HG02943 (cell line): ENCODE measurements around the gene HOTAIR.

ENCODE experiments used
- ATAC-seq: cut with Tn5 transposase; IDR thresholded peaks from one replicate; pipeline ENCODE4 v1.9.1; 2021; ENCODE audit warnings: mild to moderate bottlenecking, low read depth, moderate library complexity; ENCODE audit not compliant: unreplicated experiment

HOTAIR gene

GRCh38 chr12:53950437-53950773, 24.3 kb downstream of the HOTAIR start:
- no peak for ATAC-seq

- ATAC-seq, result no peak
These were observed 24.9 kb downstream of the HOTAIR start for GRCh38 chr12:53949631-53950436.

GRCh38 chr12:53948650-53949593, 25.8 kb downstream of the HOTAIR start:
- no peak for ATAC-seq

- ATAC-seq, result no peak
These were observed 27.0 kb downstream of the HOTAIR start for GRCh38 chr12:53947743-53948142.

GRCh38 chr12:53944907-53945847, 29.6 kb downstream of the HOTAIR start:
- no peak for ATAC-seq

- ATAC-seq, result no peak
These were observed 30.5 kb downstream of the HOTAIR start for GRCh38 chr12:53944209-53944608.

GRCh38 chr12:53942467-53942997, 32.2 kb downstream of the HOTAIR start:
- ATAC-seq, result no peak

GRCh38 chr12:53941750-53942149, 33.0 kb downstream of the HOTAIR start:
- ATAC-seq, result no peak

GRCh38 chr12:53941187-53941586, 33.6 kb downstream of the HOTAIR start:
- no peak for ATAC-seq

GRCh38 chr12:53940443-53941014, 34.2 kb downstream of the HOTAIR start:
- no peak for ATAC-seq

GRCh38 chr12:53939141-53940108, 35.3 kb downstream of the HOTAIR start:
- no peak for ATAC-seq

- no peak for ATAC-seq
These were observed 36.2 kb downstream of the HOTAIR start, which contains the start of gene HOXC13 for GRCh38 chr12:53938326-53939140. Gene HOXC13 (plus strand): TSS chr12:53938831. CDS start chr12:53938907, 76 bp downstream.

GRCh38 chr12:53937596-53938325, 37.0 kb downstream of the HOTAIR start:
- ATAC-seq, result no peak

GRCh38 chr12:53937099-53937498, 37.7 kb downstream of the HOTAIR start:
- ATAC-seq, result no peak

GRCh38 chr12:53935383-53936341, 39.1 kb downstream of the HOTAIR start:
- ATAC-seq, result no peak

- no peak for ATAC-seq
These were observed 41.8 kb downstream of the HOTAIR start for GRCh38 chr12:53932915-53933314.
